Muscle of leg (tissue), 11 donors: ENCODE data around the gene MTNR1B. TPM values are rescaled to one million over a fixed set of nuclear protein-coding genes. Genes with fewer than 3 reads are reported as not detected.

Experiments
- DNase-seq: peaks from one replicate; pipeline ENCODE4 v3.0.0; 2013
- H3K27ac ChIP-seq: one replicate; pipeline ENCODE4 v1.5.1; 2013; ENCODE audit warnings: mild to moderate bottlenecking, low read length, control low read depth
- H3K27me3 ChIP-seq: one replicate; pipeline ENCODE4 v1.6.1; 2013; ENCODE audit warnings: low read length; ENCODE audit not compliant: control insufficient read depth, insufficient read depth
- H3K36me3 ChIP-seq: one replicate; pipeline ENCODE4 v1.6.1; 2013; ENCODE audit warnings: low read length; ENCODE audit not compliant: control insufficient read depth, insufficient read depth
- H3K4me1 ChIP-seq: one replicate; pipeline ENCODE4 v1.6.1; 2013; ENCODE audit warnings: low read length; ENCODE audit not compliant: control insufficient read depth, insufficient read depth
- H3K4me3 ChIP-seq: one replicate; pipeline ENCODE4 v1.5.1; 2013; ENCODE audit warnings: low read length, control low read depth
- H3K9me3 ChIP-seq: replicated peaks from 2 replicates; pipeline ENCODE4 v1.6.1; 2013; ENCODE audit warnings: low read depth, low read length; ENCODE audit not compliant: control insufficient read depth
- WGBS: methylation state at CpG from one replicate; pipeline ENCODE4 v1.1.5; 2013; ENCODE audit warnings: missing lambda C conversion rate; ENCODE audit not compliant: insufficient coverage; 5-methylcytosine and 5-hydroxymethylcytosine counted together
- polyA plus RNA-seq, 8 donors: library from polyadenylated mRNA; unstranded; fragments of 120-200 nt; gene quantifications; one replicate each; pipeline versions ENCODE4 v1.2.1 to v1.2.3, GENCODE V29; 2013; ENCODE audit warnings: inconsistent platforms in 1 of 8, low replicate concordance in 1 of 8; ENCODE audit not compliant: insufficient read length in 8 of 8, insufficient read depth in 1 of 8
- total RNA-seq: library from RNA; stranded (reverse); fragments of 120-200 nt; gene quantifications from one replicate; pipeline ENCODE4 v1.2.4, GENCODE V29; 2013

The MTNR1B gene
- total and polyA plus RNA-seq, 9 donors: not detected

DNA sequence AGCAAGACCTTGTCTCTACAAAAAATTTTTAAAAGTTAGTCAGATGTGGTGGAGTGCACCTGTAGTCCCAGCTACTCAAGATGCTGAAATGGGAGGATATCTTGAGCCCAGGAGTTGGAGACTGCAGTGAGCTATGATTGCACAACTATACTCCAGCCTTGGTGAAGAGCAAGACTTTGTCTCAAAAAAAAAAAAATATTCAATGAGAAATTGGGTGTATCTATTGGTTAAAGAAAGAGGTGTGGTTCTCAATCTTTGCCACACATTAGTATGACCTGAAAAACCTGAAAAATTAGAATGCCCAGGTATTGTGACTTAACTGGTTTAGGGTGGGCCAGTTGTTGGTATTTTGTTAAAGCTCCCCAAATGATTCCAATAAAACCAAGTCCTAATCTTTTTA is 32.4 kb downstream of the MTNR1B start:
- no peaks in the 10 kb centered on the region for H3K36me3 ChIP-seq

DNA sequence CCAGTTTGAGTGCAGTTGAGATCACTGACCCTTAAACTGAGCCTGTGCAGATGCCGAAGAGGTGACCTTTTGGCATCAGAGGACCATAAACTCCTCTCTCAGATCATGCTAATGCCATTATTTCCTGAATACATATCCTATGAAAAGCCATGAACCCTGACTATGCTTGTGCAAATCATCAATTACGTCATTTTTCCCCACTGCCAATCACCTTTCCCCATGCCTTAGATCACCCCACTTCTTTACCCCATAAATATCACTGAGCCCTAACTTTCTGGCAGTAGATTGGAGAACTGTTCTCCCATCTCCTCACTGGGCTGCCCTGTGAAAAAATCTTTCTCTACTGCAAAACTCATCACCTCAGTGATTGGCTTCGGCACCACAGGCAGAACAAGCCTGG is 32.9 kb downstream of the MTNR1B start:
- H3K9me3 ChIP-seq: no peaks in the 10 kb centered on the region
- no peak overlapping the region for H3K27ac ChIP-seq
- DNase-seq: no peak
- H3K4me1 ChIP-seq: peaks cover 6% of the 10 kb centered on the region
- H3K27me3 ChIP-seq: no peaks in the 10 kb centered on the region
- no peaks in the 10 kb centered on the region for H3K36me3 ChIP-seq
- no peak overlapping the region for H3K4me3 ChIP-seq
- 35% methylated on average over 3 of the region's 3 CpGs for WGBS

More for the DNA sequence above, 32.4 kb downstream of the MTNR1B start:
- Histone ChIP-seq H3K27ac (no peak overlapping the region), H3K27me3 (no peaks in the 10 kb centered on the region), H3K9me3 (no peaks in the 10 kb centered on the region), H3K4me1 (peaks cover 6% of the 10 kb centered on the region), H3K4me3 (no peak overlapping the region)
- no peak for DNase-seq

DNA sequence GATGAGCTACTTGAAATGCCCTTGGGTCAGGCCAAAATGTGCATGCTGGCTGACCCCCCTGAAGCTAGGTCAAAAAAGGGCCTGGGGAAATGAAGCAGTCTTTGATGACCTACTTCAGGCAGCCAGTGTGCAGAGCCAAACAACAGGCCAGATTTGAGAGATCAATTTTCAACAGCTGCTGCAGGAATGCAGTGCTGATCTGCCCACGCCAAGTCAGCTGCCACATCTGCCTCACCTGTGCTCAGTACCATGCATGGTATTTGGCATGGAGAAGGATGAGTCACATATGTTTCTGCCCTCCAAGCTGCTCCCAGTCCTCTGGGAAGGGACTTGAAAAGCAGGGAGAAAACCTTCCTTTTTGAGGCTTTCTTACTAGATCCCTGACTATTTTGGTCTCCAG is 35.8 kb downstream of the MTNR1B start:
- Histone ChIP-seq H3K4me1 (peaks cover 6% of the 10 kb centered on the region), H3K4me3 (no peak overlapping the region), H3K27ac (peak overlapping the region; percentile 60), H3K36me3 (no peaks in the 10 kb centered on the region), H3K9me3 (no peaks in the 10 kb centered on the region), H3K27me3 (no peaks in the 10 kb centered on the region)
- WGBS: no CpG with 5 or more reads among the region's 1 CpG
- DNase-seq: peak; percentile 80

DNA sequence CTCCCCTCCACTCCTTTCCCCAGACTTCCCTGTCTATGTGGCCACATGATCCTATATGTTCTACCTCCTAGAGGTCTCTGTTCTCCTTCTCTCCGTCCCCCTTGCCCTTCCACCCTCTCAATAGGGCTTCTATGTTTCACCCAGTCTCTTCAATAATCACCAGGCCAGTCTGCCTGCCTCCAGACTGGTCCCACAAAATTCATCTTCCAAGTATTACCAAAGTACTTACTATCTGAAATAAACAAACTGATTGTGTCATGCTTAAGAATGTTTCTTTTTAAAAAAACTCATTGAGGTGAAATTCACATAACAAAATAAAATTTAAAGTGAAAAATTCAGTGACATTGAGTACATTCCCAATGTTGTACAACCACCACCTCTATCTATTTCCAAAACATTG is 44.2 kb downstream of the MTNR1B start:
- no peaks in the 10 kb centered on the region for H3K4me1 ChIP-seq
- no peak overlapping the region for H3K27ac ChIP-seq
- H3K27me3 ChIP-seq: no peaks in the 10 kb centered on the region
- 56% methylated on average over 1 of the region's 1 CpG for WGBS
- no peaks in the 10 kb centered on the region for H3K9me3 ChIP-seq
- H3K36me3 ChIP-seq: no peaks in the 10 kb centered on the region
- no peak overlapping the region for H3K4me3 ChIP-seq
- no peak for DNase-seq

DNA sequence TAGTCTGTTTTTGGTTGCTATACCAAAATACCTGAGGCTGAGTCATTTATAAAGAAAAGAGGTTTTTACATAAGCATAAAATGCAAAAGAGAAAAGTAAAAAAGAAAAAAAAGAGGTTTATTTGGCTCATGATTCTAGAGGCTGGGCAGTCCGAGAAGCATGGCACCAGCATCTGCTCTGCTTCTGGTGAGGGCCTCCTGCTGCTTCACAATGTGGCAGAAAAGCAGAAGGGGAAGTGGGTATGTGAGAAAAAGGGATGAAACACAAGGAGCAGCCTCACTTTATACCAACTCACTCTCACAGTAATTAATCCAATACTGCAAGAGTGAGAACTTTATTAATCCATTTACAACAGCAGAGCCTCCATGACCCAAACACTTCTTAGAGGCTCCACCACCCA is 47.1 kb downstream of the MTNR1B start:
- Histone ChIP-seq H3K36me3 (no peaks in the 10 kb centered on the region), H3K4me1 (peaks cover 3% of the 10 kb centered on the region), H3K27ac (no peak overlapping the region), H3K27me3 (no peaks in the 10 kb centered on the region), H3K9me3 (no peaks in the 10 kb centered on the region), H3K4me3 (no peak overlapping the region)
- 100% methylated on average over 1 of the region's 1 CpG for WGBS
- no peak for DNase-seq

DNA sequence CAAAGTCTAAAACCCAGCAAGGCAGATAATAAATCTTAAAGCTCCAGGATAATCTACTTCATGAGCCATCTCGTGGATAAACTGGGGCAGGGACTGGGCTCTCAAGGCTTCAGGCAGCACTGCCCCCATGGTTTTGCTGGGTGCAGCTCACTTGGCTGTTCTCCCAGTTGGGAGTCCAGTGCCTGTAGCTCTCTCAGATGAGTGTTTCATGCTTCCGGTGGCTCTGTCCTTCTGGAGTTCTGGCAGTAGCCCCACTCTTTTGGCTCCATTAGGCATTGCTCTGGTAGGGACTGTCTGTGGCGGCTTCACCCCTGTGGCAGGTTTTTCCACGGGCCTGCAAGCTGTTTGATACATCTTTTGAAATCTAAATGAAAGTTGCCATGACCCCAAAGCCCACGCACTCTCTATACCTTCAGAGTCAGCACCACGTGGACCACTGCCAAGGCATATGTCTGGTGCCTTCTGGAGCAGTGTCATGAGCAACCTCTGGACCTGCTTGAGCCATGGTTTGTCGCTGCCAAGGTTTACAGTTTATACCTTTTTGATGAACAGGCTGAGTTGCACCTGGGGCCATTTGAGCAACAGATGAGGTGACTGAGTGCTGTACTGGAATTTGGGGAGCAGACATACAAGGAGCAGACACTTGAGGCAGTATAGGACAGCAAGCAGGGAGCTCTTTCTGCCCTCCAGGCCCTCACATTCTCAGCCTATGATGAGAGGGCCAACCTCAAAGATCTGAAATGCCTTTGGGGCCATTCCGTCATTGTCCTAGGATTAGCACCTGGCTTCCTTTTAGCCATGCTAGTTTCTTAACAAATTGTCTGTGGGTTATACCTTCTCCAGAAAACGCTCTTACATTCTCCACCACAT is 48.6 kb downstream of the MTNR1B start:
- 81% methylated on average over 8 of the region's 9 CpGs for WGBS
- Histone ChIP-seq H3K27me3 (no peaks in the 10 kb centered on the region), H3K9me3 (no peaks in the 10 kb centered on the region), H3K27ac (no peak overlapping the region), H3K4me1 (peaks cover 3% of the 10 kb centered on the region), H3K4me3 (no peak overlapping the region), H3K36me3 (no peaks in the 10 kb centered on the region)
- no peak for DNase-seq

DNA sequence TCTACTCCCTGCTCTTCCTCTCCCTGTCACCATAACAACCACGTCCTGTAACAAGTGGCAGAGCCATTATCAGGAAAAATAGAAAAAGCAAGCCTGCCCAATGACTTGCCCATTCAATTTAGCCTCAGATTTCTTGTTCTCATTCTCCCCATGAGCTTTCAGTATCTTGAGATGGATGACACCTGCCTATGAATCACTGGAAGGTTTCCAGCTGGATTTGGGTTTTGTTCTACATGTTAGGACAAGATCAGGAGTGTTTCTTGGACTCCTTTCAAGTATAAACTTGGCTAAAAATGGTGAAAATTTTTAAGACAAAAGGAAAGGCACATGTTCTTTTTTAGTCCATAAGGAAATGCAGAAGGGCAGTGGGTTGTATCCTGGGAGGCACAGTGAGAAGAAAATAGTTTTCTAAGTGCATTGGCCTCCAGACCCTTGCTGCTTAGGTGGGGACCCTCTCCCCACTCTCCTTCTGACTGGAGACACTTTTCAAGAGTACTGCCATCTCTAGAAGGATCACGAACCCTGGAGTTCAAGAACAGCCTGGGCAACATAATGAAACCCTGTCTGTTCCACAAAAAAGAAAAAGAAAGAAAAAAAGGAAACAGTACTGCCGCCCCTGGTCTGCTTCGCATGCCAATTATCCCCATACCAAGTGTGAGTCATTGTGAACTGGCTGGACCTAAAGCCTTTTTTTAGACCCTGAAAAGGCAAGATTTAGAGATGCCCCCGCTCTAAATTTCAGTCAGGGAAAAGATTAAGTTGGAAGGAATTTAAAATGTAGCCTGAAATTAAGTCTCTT is 51.0 kb downstream of the MTNR1B start:
- DNase-seq: peak; percentile 25
- 22% methylated on average over 1 of the region's 5 CpGs for WGBS
- Histone ChIP-seq H3K9me3 (no peaks in the 10 kb centered on the region), H3K4me1 (peaks cover 3% of the 10 kb centered on the region), H3K4me3 (no peak overlapping the region), H3K27me3 (no peaks in the 10 kb centered on the region), H3K36me3 (no peaks in the 10 kb centered on the region), H3K27ac (no peak overlapping the region)

DNA sequence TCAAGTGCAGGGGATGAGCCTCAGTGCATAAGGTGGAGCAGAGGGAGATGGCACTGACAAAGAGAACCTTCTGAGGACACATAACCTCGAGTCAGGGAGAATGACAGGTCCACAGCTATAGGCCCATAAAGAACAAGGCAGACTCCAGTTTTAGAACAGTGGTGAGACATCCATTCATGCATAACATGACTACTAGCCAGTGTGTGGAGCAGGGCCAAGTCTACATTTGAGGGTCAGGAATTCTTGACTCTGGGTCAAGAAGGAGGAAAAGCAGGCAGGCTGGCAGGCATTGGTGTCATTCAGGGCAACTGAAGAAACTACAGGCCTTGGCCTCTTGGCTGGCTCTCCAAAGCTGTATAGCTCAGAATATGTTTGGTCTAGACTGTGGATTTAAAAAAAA is 54.9 kb downstream of the MTNR1B start:
- 71% methylated on average over 1 of the region's 1 CpG for WGBS
- Histone ChIP-seq H3K36me3 (no peaks in the 10 kb centered on the region), H3K27ac (no peak overlapping the region), H3K27me3 (no peaks in the 10 kb centered on the region), H3K4me3 (no peak overlapping the region), H3K9me3 (no peaks in the 10 kb centered on the region), H3K4me1 (peaks cover 3% of the 10 kb centered on the region)
- peak; percentile 9 for DNase-seq

DNA sequence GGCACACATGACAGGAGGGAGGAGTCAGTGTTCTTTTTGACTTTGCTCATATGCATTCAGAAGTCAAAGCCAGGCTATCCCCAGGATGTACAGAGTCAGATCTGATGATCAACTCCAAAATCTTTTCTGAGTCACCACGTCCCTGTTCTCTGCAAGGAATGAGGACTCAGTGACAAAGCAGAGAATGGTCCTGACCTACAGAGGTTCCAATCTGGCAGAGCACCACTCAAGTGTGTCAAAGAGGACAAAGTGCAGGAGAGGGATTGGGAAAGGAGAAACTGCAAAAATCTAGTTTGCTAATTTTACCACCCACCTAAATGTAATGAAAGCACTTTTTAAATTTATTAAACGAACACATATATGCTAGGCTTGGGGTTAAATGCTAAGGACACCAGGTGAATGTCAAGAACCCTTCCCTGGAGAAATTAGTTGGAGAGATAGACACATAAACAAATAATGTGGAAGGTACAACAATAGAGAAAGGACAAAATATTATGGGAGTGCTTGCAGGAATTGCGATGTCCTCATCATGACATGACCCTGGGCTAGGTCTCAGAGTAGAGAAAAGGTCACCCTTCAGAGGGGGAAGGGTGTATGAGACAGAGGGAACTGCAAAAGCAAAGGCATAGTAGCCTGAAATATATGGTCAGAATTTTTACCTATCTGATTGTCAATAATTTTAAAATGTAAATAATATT is 56.3 kb downstream of the MTNR1B start:
- H3K27ac ChIP-seq: no peak overlapping the region
- H3K4me1 ChIP-seq: peaks cover under 1% of the 10 kb centered on the region
- no peaks in the 10 kb centered on the region for H3K27me3 ChIP-seq
- WGBS: 86% methylated on average over 2 of the region's 3 CpGs
- H3K4me3 ChIP-seq: no peak overlapping the region
- DNase-seq: no peak
- H3K36me3 ChIP-seq: no peaks in the 10 kb centered on the region
- H3K9me3 ChIP-seq: no peaks in the 10 kb centered on the region

DNA sequence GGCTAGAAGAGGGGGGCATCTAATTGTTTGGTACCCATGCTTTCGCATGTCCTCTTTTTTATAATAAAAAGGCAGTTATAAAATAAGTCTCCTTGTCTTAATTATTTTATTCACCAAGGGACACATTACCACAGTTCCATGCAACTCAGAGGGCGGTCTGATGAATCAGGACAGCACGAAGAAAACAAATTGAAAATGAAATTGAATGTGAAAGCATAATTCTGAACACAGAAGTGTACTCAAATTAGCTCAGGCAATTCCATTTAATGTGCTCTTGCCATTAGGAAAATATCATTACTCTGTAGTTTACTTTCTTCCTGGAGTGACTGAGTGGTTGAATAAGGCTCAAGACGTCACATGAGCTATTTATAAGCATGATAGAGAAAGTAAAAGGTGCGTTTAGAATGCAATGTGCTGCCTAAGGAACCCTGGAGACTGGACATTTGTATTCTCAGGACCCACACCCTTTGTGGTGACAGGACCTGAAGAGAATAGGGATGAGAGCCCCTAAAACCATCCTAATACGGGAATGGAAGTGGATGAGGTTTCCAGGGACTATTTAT is 59.6 kb downstream of the MTNR1B start:
- DNase-seq: no peak
- H3K27ac ChIP-seq: no peak overlapping the region
- H3K36me3 ChIP-seq: no peaks in the 10 kb centered on the region
- no peaks in the 10 kb centered on the region for H3K9me3 ChIP-seq
- no peaks in the 10 kb centered on the region for H3K4me1 ChIP-seq
- WGBS: no CpG with 5 or more reads among the region's 6 CpGs
- H3K27me3 ChIP-seq: no peaks in the 10 kb centered on the region
- H3K4me3 ChIP-seq: no peak overlapping the region
